Right lobe of liver (tissue), 6 donors: ENCODE data around the gene PKP4. TPM values are rescaled to one million over a fixed set of nuclear protein-coding genes. Genes with fewer than 3 reads are reported as not detected.
"Not testable (repeated sequence)": the region's sequence is repeated elsewhere in the genome, so short reads cannot be mapped to it uniquely, and the experiment has no call there.

Source experiments
- ATAC-seq, 4 donors: fragments of 200-7000 bp; cut with Tn5 transposase; one replicate each; pipeline ENCODE4 v1.9.1; 2020; ENCODE audit warnings: mild to moderate bottlenecking in 4 of 4, moderate library complexity in 4 of 4
- DNase-seq, 3 donors: peaks; one replicate each; pipeline ENCODE4 v3.0.0-alpha.2; 2020
- H3K27ac ChIP-seq, 3 donors: fragments of 200-600 bp; one replicate each; pipeline ENCODE4 v1.8.0; 2022
- H3K27me3 ChIP-seq, 2 donors: fragments of 200-600 bp; one replicate each; pipeline ENCODE4 v1.8.0; 2022
- H3K36me3 ChIP-seq, 4 donors: fragments of 200-600 bp; sonication (generic) in 1 of 4; one replicate each; pipeline versions ENCODE4 v1.5.1 to v1.8.0; 2017 to 2022; ENCODE audit warnings: control low read depth in 1 of 4
- H3K4me1 ChIP-seq, 4 donors: fragments of 200-600 bp; sonication (generic) in 1 of 4; one replicate each; pipeline versions ENCODE4 v1.5.1 to v1.8.0; 2017 to 2022; ENCODE audit warnings: control low read depth in 1 of 4
- H3K4me3 ChIP-seq, 3 donors: fragments of 200-600 bp; one replicate each; pipeline ENCODE4 v1.8.0; 2022
- H3K9me3 ChIP-seq, 4 donors: fragments of 200-600 bp; sonication (generic) in 1 of 4; one replicate each; pipeline versions ENCODE4 v1.5.1 to v1.8.0; 2017 to 2022; ENCODE audit warnings: control low read depth in 1 of 4
- POLR2A ChIP-seq: fragments of 450-650 bp; IDR thresholded peaks from one replicate; pipeline ENCODE4 v1.6.1; 2017; ENCODE audit warnings: antibody characterized with exemption, mild to moderate bottlenecking
- WGBS: methylation state at CpG from one replicate; pipeline ENCODE4 v1.1.6; 2018; ENCODE audit warnings: low coverage, low lambda C conversion rate; ENCODE audit not compliant: insufficient coverage; ENCODE audit errors: missing lambda C conversion rate; 5-methylcytosine and 5-hydroxymethylcytosine counted together
- intact Hi-C, 2 donors: fragments of 100-400 bp; cut with DNase I; formaldehyde crosslinking; loops; one replicate each; pipeline versions ENCODE4 v1.11.2 to v1.14.1; 2022
- total RNA-seq, 6 experiments: library from RNA; depleted of rRNA in 2 of 6; stranded (reverse); fragments of >200 nt in 2 of 6; fragmentation: NEBNext Ultra II Directional in 3 of 6; extraction: Animal tissue kit (Norgen Biotek cat#: 25700) in 3 of 6; gene quantifications; one replicate each; pipeline versions ENCODE4 v1.1.0 to v1.2.4, GENCODE V29; 2016 to 2023
- TF ChIP-seq, protein P1 (sequence below), 4 donors: fragments of 200-600 bp in 3 of 4; fragments of 450-650 bp in 1 of 4; IDR thresholded peaks; one replicate each; pipeline versions ENCODE4 v1.5.1 to v1.8.0; 2016 to 2022; ENCODE audit warnings: antibody characterized with exemption in 4 of 4, mild to moderate bottlenecking in 2 of 4
- donor health status: DM: no; HTN: yes; CAD: no.
- donor health status: DM: no; HTN: no; CAD: no.
- donor health status: DM: no; HTN: no; CAD: no.
- donor health status: DM: no; HTN: yes; CAD: no.
- donor health status: DM: no; HTN: yes; CAD: no.

The PKP4 gene
- total RNA-seq, 6 experiments from 2014 or later, result 27.2 to 41.6 (median 33.2) TPM

DNA sequence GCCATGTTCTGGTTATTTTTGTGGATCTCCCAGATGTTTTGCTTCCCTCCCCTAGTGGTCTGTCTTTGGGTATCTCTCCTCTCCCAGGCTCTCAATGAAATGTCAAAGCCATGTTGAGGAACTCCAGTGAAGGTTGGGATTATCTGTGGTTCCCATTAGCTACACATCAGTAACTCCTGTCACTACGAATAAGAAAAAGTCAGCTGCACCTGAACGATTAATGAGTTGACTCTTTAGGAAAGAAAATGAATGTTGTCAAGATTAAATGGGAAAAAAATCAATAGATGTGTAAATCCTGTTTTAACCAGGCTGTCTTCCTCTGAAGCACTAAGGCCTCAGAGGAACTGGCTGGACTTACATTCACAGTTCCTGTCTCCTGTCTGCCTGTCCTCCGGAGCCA, 244.3 kb downstream of the PKP4 start:
- Histone ChIP-seq H3K27me3 (no peaks in the 10 kb centered on the region), H3K27ac (no peak overlapping the region), H3K9me3 (no peaks in the 10 kb centered on the region), H3K36me3 (no peaks in the 10 kb centered on the region), H3K4me3 (no peak overlapping the region), H3K4me1 (no peaks in the 10 kb centered on the region)
- DNase-seq, result no peak
- ATAC-seq, result no peak
- WGBS, result 37% methylated on average over 3 of the region's 3 CpGs
- intact Hi-C loops, result no loop called here
- TF ChIP-seq, protein P1, sequence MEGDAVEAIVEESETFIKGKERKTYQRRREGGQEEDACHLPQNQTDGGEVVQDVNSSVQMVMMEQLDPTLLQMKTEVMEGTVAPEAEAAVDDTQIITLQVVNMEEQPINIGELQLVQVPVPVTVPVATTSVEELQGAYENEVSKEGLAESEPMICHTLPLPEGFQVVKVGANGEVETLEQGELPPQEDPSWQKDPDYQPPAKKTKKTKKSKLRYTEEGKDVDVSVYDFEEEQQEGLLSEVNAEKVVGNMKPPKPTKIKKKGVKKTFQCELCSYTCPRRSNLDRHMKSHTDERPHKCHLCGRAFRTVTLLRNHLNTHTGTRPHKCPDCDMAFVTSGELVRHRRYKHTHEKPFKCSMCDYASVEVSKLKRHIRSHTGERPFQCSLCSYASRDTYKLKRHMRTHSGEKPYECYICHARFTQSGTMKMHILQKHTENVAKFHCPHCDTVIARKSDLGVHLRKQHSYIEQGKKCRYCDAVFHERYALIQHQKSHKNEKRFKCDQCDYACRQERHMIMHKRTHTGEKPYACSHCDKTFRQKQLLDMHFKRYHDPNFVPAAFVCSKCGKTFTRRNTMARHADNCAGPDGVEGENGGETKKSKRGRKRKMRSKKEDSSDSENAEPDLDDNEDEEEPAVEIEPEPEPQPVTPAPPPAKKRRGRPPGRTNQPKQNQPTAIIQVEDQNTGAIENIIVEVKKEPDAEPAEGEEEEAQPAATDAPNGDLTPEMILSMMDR (IDR thresholded peaks at IDR 0.05), result no peak
- TF ChIP-seq POLR2A, result no peak

DNA sequence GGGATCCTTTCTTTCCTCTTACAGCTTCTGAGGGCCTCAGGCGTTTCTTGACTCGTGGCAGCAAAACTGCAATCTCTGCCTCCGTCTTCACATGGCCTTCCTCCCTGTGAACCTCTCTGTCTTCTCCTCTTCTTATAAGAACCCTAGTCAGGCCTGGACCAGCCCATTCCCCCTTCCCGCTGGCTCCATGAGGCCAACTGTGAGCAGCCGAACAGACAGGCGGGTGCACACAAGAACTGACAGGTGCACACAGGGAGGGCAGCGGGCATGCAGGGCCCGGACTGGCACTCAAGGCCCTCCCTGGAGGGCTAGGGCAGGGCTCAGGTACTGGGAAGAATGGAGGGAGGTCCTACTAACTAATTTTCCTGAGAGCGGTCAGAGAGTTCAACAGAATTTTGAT, 246.0 kb downstream of the PKP4 start:
- no peak for TF ChIP-seq POLR2A
- TF ChIP-seq, protein P1 (IDR thresholded peaks at IDR 0.05), result no peak
- DNase-seq, result no peak
- H3K4me3 ChIP-seq, result no peak overlapping the region
- no peak for ATAC-seq
- no peaks in the 10 kb centered on the region for H3K27me3 ChIP-seq
- intact Hi-C loops, result no loop called here
- H3K9me3 ChIP-seq, result no peaks in the 10 kb centered on the region
- H3K27ac ChIP-seq, result no peak overlapping the region
- WGBS, result 92% methylated on average over 6 of the region's 9 CpGs
- no peaks in the 10 kb centered on the region for H3K4me1 ChIP-seq
- H3K36me3 ChIP-seq, result no peaks in the 10 kb centered on the region

DNA sequence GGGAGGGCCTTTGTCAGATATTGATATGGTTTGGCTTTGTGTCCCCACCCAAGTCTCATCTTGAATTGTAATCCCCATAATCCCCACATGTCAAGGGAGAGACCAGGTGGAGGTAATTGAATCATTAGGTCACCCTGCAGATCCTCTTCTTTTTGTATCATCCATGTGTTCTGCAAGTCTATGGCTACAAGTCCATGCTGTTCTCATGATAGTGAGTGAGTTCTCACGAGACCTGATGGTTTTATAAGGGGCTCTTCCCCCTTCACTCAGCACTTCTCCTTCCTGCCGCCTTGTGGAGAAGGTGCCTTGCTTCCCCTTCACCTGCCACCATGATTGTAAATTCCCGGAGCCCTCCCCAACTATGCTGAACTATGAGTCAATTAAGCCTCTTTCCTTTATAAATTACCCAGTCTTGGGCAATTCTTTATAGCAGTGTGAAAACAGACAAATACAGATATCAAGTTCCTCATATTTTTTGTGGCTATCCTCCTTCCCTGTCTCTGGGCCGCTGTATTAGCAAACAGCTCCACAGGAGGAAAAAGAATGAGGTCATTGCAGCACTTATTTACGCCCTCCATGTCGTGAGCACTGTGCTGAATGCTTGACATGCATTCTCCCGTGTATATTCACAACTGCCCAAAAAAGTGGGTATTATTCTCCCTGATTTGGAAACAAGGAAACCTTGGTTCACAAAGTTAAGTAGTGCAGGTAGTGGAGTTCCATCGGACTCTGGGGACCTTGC, 248.1 kb downstream of the PKP4 start:
- H3K4me1 ChIP-seq, H3K4me3 ChIP-seq, H3K9me3 ChIP-seq, H3K27me3 ChIP-seq, DNase-seq, H3K36me3 ChIP-seq, intact Hi-C loops, ATAC-seq, H3K27ac ChIP-seq: not testable (repeated sequence)
- 79% methylated on average over 7 of the region's 8 CpGs for WGBS

DNA sequence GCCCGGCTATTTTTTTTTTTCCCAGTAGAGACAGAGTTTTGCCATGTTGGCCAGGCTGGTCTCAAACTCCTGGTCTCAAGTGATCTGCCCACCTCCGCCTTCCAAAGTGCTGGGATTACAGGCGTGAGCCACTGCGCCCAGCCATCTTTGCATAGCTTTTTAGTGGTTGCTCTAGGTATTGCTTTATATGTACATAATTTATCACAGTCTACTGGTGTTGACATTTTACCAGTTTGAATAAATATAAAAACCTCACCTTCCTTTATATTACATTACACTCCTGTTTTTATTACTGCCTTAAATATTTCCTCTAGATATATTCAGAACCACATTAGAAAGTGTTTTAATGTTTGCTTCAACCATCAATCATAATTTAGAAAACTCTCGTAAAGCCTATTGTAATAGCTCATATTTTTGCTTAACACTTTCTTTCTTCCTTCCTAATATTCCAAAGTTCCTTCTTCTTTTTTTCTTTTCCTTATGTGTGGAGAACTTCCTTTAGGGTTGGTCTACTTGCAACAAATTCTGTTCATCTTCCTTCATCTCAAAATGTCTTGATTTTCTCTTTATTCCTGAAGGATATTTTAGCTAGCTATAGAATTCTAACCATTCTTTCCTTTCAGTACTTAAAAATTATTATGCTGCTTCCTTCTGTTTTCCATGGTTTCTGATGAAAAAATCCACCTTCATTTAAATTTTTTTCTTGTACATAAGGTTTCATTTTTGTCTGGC, 256.2 kb downstream of the PKP4 start:
- intact Hi-C loops, result no loop called here
- no peaks in the 10 kb centered on the region for H3K9me3 ChIP-seq
- ATAC-seq (no peak), DNase-seq (no peak)
- no peak for TF ChIP-seq POLR2A
- TF ChIP-seq, protein P1 (IDR thresholded peaks at IDR 0.05), result no peak
- H3K36me3 ChIP-seq, result no peaks in the 10 kb centered on the region
- no peak overlapping the region for H3K4me3 ChIP-seq
- H3K27ac ChIP-seq, result no peak overlapping the region
- no peaks in the 10 kb centered on the region for H3K4me1 ChIP-seq
- no peaks in the 10 kb centered on the region for H3K27me3 ChIP-seq
- 70% methylated on average over 5 of the region's 5 CpGs for WGBS

DNA sequence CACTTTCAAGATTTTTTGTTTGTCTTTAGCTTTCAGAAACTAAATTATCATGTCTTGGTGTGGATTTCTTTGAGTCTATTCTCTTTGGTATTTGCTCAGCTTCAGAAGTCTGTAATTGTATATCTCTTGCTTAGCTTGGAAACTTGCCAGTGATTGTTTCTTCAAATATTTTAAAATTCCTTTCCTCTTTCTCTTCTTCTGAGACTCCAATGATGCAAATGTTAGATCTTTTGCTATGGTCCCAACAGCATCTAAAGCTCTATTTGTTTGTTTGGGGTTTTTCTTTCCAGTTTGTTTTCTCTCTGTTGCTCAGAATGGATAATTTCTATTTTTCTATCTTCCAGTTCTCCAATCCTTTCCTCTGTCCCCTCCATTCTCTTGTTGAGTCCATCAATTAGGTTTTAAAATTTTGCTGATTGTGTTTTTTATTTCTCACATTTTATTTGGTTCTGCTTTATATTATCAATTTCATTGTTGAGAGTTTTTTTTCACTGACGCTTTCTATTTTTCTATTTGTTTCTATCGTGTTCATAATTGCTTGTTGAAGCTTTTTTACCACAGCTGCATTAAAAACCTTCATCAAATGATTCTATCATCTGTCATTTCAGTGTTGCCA, 256.9 kb downstream of the PKP4 start:
- Histone ChIP-seq H3K27me3 (no peaks in the 10 kb centered on the region), H3K4me3 (no peak overlapping the region), H3K4me1 (no peaks in the 10 kb centered on the region), H3K36me3 (no peaks in the 10 kb centered on the region), H3K9me3 (no peaks in the 10 kb centered on the region), H3K27ac (no peak overlapping the region)
- intact Hi-C loops, result no loop called here
- TF ChIP-seq POLR2A, result no peak
- TF ChIP-seq, protein P1 (IDR thresholded peaks at IDR 0.05), result no peak
- 77% methylated on average over 2 of the region's 2 CpGs for WGBS
- DNase-seq (no peak), ATAC-seq (no peak)
